GM10266 (cell line): ENCODE results near the gene HPCAL1.

ENCODE experiments used
- DNase-seq: peaks from one replicate; pipeline ENCODE4 v3.0.0; 2012; ENCODE audit errors: extremely low spot score
- TF ChIP-seq, protein P1 (sequence below): IDR thresholded peaks from 2 replicates; pipeline ENCODE4 v1.5.1; 2012; ENCODE audit warnings: mild to moderate bottlenecking, low read depth; ENCODE audit not compliant: control insufficient read depth, insufficient read depth; ENCODE audit errors: missing control alignments

The HPCAL1 gene

DNA sequence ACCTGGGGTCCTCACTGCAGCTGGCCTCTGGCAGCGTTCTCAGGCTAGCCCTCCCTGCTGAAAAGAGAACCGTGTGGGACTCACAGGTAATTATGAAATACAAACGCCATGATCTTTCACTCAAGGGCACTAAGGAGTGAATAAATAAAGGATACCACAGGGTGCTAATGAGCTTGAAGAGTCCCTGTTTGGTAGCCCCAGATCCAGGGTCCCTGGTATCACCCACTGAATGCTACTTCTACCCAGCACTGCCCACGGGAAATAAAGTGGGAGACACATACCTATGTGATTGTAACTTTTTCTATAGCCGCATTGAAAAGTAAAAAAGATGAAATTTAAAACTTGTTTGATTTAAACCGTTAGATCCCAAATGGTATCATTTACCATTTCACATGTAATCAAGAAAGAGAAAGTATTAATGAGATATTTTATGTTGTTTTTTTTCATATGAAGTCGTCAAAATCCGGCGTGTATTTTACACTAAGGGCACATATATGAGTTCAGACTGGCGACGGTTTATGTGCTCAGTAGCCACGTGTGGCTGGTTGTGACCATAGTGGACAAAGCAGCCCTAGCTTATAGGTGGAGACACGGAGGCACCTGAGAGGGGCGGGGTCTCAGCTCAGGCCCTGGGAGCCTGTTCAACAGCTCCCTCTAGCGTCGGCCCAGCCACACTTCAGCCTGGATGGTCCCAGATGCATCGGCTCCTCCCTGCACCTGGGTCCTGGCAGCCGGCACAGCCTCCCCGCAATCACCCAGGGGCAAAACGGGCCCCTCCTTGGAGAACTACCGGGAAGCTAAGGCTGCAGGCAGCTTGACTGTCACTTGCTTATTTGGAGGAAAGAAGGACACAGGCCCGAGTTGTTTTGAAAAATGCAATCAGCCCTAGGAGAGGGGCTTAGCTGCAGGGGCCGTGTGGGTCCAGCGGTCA lies 106.2 kb downstream of the HPCAL1 start:
- TF ChIP-seq, protein P1, sequence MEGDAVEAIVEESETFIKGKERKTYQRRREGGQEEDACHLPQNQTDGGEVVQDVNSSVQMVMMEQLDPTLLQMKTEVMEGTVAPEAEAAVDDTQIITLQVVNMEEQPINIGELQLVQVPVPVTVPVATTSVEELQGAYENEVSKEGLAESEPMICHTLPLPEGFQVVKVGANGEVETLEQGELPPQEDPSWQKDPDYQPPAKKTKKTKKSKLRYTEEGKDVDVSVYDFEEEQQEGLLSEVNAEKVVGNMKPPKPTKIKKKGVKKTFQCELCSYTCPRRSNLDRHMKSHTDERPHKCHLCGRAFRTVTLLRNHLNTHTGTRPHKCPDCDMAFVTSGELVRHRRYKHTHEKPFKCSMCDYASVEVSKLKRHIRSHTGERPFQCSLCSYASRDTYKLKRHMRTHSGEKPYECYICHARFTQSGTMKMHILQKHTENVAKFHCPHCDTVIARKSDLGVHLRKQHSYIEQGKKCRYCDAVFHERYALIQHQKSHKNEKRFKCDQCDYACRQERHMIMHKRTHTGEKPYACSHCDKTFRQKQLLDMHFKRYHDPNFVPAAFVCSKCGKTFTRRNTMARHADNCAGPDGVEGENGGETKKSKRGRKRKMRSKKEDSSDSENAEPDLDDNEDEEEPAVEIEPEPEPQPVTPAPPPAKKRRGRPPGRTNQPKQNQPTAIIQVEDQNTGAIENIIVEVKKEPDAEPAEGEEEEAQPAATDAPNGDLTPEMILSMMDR: peak; percentile 98
- peak; percentile 89 for DNase-seq

DNA sequence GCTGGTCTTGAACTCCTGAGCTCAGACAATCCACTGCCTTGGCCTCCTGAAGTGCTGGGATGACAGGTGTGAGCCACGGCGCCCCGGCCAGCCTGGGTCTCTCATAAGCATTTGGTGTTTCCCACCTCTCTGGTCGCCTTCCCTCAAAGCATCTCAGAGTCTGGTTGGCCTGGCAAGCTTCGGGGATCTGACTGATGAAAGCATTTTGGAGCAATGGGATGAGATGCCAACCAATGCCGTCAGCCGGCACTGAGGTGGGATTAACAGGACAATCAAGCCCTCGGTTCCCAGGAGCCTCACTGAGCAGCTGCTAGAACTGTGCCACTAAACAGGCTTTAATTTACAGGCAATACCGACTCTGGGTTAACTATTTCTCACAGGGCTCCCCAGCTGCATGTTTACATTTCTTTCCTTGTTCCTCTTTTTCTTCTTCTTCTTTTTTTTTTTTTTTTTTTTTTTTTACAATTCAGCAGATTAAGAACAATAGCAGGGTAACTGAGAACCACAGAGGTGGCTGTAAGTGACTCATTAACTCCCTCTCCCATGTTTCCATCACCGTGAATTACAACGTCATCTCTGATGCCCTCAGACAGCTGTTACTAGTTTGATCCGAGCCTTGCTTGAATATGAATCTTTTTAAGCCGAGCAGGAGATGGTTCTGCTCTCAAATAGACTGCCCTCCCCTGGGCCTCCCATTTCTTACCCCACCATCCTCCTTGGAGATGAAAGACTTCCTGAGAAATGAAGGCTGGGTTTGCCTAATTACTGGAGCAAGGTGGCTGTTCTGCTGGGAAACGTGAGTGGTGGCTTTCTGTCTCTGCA lies 107.5 kb downstream of the HPCAL1 start:
- peak; percentile 71 for DNase-seq
- TF ChIP-seq, protein P1: no peak

DNA sequence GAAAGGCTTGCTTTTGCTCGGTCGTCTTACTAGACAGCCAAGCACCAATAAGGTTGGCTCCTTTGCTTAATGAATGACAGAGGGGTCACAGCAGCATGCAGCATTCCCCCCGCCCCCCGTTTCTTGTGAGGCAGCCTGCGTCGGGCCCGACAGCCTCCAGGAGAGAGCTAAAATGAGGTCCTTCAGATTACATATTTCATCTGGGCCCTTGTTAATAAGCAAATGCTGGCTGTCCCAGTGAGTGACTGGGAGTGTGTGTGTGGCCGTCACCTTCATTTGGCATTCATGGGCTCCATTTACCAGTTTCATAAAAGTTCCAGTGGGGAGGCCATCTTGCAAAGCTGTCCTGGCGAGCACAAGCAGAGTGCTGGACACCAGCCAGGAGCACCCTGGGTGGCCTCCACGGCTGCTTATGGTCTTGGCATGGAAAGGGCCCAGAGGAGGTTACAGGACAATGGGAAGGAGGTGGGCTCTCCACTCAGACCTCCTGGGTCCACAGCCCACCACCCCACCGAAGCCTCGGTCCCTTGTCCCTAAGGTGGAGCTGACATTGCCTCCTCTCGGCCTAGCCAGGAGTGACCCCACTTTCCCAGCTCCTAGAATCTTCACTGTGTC lies 108.2 kb downstream of the HPCAL1 start:
- TF ChIP-seq, protein P1: no peak
- DNase-seq: no peak

DNA sequence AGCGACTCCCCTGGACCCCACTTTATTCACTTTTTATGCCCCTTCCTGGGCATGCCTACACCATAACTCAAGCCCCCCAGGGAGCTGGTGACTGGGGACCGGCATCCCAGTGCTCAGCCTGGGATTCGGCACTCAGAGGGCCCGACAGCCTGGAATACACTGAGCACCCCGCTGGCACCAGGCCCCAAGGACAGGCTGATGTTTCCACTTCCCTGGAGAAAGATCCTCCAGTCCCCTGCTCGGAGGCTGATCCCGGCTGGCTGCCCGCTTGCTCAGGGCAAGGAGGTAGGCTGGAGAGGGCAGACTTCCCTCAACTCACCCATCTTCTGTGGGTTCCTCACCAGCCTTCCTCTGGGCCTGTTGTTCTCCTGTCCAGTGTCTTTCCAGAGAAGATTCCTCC lies 108.9 kb downstream of the HPCAL1 start:
- no peak for DNase-seq
- TF ChIP-seq, protein P1: no peak

DNA sequence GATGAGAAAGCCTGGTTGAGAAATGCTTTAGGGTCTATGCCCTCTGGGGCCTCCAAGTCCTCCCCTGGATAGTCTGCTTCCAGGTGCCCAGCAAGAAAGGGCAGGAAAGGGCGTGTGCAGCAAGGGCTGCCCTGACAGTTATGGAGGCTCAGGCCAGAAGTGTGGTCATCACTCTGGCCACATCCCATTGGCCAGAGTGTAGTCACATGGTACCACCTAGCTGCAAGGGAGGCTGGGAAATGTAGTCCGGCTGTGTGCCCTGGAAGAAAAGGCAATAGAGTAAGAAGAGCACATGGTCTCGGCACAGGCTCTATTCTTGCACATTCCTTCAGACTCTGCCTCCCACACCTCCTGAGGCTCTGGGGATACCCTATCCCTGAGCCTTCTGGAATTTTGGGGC lies 109.7 kb downstream of the HPCAL1 start:
- peak; percentile 71 for DNase-seq
- TF ChIP-seq, protein P1: no peak

DNA sequence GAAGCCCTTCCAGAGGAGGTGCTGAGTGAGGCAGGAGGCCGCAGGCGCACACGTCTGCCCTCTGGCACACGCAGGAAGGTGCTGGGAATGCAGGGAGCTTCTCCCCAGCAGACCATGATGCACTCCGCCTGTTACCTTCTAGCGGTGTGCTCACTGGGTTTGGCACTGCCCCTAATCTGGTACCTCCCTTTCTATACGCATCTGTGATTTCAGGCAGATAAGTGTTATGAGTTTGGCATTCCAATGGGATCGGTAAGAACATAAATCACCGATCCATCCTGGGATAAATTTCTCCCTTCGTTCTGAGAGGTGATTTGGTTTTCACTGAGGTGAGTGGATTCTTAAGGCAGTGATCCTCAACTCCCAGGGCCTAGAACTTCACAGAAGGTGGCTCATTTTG lies 110.8 kb downstream of the HPCAL1 start:
- TF ChIP-seq, protein P1: no peak
- no peak for DNase-seq
